Measurements from ENCODE around the gene SH3BP5L. TPM values are rescaled to one million over a fixed set of nuclear protein-coding genes. Genes with fewer than 3 reads are reported as not detected.
A peak's percentile ranks its signal among the peaks of the same experiment; 100 is the strongest.
"Not testable (repeated sequence)": the region's sequence is repeated elsewhere in the genome, so short reads cannot be mapped to it uniquely, and the experiment has no call there.

Gene SH3BP5L
- total and polyA plus RNA-seq, 5 experiments from 2014 or later: 1.6 to 29.9 (median 3.5) TPM

DNA sequence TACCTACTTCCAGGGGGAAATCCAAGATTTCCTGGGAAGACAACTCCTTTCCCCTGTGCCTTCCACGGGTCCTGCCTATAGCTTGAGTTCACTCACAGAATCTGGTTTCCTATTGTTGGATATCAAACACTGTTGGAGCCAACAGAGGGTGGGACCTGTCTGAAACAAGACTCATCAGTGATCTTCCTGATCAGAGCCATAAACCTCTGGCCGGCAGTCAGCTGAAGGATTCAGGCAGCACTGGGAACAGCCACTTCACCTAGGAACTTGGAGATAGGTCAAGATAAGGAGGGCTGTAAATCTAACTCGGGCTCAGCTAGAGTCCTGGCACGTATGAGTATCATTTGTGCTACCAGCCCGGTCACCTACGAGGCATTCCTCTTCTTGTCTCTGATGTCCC is 23.3 kb downstream of the SH3BP5L start:
- ATAC-seq (no peak), DNase-seq (no peak)
- POLR2A ChIA-PET: no interaction called here
- Mint-ChIP-seq H3K4me3 (no peak overlapping the region), H3K27ac (no peak overlapping the region), H3K4me1 (peaks cover 8 to 38% (median 18%) of the 10 kb centered on the region in 4 donors), H3K9me3 (no peaks in the 10 kb centered on the region), H3K36me3 (no peaks in the 10 kb centered on the region), H3K27me3 (peaks cover 8 to 49% (median 17%) of the 10 kb centered on the region in 5 donors)

DNA sequence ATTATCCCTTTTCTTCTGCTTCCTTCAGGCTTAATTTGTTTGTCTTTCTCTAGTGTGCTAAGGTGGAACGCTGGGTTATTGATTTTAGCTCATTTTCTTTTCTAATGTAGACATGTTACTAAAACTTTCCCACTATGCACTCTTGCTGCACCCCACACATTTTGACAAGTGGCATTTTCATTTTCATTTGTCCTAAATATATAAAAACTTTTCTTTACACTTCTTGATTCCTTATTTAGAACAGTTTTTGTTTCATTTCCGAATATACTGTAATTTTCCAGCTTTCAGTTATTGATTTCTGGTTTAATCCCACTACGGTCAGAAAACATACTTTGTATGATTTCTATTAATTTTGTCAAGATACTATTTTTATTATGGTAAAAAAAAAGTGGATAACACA is 25.3 kb downstream of the SH3BP5L start:
- H3K4me3 Mint-ChIP-seq: no peak overlapping the region
- H3K9me3 Mint-ChIP-seq: peaks cover 0 to 17% (median 6%) of the 10 kb centered on the region in 9 donors
- no peak overlapping the region for H3K27ac Mint-ChIP-seq
- peaks cover 0 to 6% (median 0%) of the 10 kb centered on the region in 3 donors for H3K36me3 Mint-ChIP-seq
- POLR2A ChIA-PET: no interaction called here
- no peak for DNase-seq
- no peak for ATAC-seq
- peaks cover 11 to 56% (median 20%) of the 10 kb centered on the region in 5 donors for H3K27me3 Mint-ChIP-seq
- peaks cover 5 to 20% (median 11%) of the 10 kb centered on the region in 4 donors for H3K4me1 Mint-ChIP-seq

DNA sequence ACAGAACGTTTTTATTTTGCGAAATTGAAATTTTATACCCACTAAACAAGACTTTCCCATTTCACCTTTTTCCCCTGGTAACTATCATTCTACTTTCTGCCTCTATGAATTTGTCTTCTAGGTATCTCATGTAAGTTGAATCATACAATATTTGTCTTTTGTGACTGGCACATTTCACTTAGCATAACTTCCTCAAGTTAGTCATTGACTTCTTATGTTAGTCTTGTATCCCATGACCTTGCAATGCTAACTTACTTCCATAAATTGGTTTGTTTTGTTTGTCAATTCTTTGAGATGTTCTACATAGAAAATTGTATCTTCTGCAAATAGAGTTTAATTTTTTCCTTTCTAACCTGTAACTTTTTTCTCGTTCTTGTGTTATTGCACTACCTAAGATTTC is 26.9 kb downstream of the SH3BP5L start:
- POLR2A ChIA-PET: interaction anchor here (1.2 kb wide), 1 partner anchor 10 kb away, joined by 3 read pairs; no protein-coding TSS in a partner anchor
- Mint-ChIP-seq H3K36me3 (peaks cover 0 to 17% (median 0%) of the 10 kb centered on the region in 3 donors), H3K27me3 (peaks cover 11 to 52% (median 18%) of the 10 kb centered on the region in 5 donors), H3K9me3 (peaks cover 0 to 32% (median 17%) of the 10 kb centered on the region in 9 donors), H3K27ac (no peak overlapping the region), H3K4me1 (peaks cover 0 to 10% (median 0%) of the 10 kb centered on the region in 4 donors), H3K4me3 (no peak overlapping the region)
- DNase-seq (no peak), ATAC-seq (no peak)

DNA sequence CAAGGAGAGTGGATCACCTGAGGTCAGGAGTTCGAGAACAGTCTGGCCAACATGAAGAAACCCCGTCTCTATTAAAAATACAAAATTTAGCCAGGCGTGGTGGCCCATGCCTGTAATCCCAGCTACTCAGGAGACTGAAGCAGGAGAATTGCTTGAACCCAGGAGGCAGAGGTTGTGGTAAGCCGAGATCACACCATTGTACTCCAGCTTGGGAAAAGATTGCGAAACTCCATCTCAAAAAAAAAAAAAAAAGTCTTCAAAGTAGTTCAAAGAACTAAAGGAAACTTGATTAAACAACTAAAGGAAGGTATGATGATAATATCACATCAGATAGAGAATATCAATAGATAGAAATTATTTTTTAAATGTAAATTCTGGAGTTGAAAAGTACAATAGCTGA is 31.1 kb downstream of the SH3BP5L start:
- ATAC-seq, H3K27ac Mint-ChIP-seq, DNase-seq, POLR2A ChIA-PET, H3K4me3 Mint-ChIP-seq: not testable (repeated sequence)
- H3K36me3 Mint-ChIP-seq: peaks cover 0 to 20% (median 0%) of the 10 kb centered on the region in 3 donors
- H3K9me3 Mint-ChIP-seq: peaks cover 3 to 48% (median 20%) of the 10 kb centered on the region in 9 donors
- H3K4me1 Mint-ChIP-seq: peaks cover 0 to 20% (median 0%) of the 10 kb centered on the region in 4 donors
- peaks cover 3 to 26% (median 7%) of the 10 kb centered on the region in 5 donors for H3K27me3 Mint-ChIP-seq

DNA sequence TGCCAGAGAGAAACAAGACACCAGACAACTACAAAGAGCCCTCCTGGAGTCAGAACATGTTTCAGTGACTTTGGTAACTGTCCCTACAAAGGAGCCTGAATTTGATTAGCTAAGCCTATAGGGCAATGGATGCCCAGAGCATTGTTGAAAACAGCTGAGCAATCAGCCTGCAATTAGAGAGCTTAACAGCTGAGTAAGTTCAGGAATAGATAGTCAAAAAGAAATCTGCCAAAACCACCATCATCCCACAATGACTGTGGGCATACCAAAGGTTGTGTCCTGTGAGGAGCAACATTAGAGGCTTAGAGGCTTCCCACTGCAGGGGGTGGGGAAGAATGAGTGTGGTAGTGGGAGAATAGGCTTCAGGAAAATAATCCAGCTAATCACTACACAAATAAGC is 32.1 kb downstream of the SH3BP5L start:
- POLR2A ChIA-PET: no interaction called here
- DNase-seq: no peak
- H3K27me3 Mint-ChIP-seq: peaks cover 2 to 18% (median 7%) of the 10 kb centered on the region in 5 donors
- H3K4me1 Mint-ChIP-seq: peaks cover 0 to 20% (median 0%) of the 10 kb centered on the region in 4 donors
- peaks cover 3 to 48% (median 20%) of the 10 kb centered on the region in 9 donors for H3K9me3 Mint-ChIP-seq
- H3K4me3 Mint-ChIP-seq: no peak overlapping the region
- ATAC-seq: no peak
- H3K27ac Mint-ChIP-seq: no peak overlapping the region
- peaks cover 0 to 20% (median 0%) of the 10 kb centered on the region in 3 donors for H3K36me3 Mint-ChIP-seq

DNA sequence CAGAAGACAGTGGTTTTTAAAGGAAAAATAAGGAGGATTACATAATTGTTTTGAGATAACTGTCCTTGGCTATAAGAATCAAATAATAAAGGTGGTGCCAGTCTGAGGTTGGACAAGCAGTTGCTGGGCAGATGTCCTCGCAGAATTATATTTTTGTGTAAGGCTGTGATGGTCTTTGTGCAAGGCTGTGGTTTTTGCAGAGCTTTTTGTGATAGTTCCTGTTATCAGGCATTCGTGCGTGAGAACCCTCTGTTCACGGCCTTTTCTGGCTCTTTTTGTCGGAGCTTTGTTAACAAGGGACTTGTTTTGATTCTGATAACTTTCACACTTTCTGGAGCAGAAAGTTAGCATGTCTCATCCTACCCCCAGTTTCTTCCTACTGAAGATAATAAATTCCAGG is 33.4 kb downstream of the SH3BP5L start:
- ATAC-seq (no peak), DNase-seq (no peak)
- Mint-ChIP-seq H3K9me3 (peaks cover 3 to 48% (median 20%) of the 10 kb centered on the region in 9 donors), H3K27me3 (peaks cover 0 to 8% (median 3%) of the 10 kb centered on the region in 5 donors), H3K27ac (peak overlapping the region in 2 of 10 donors; percentile 17 to 22), H3K4me1 (peaks cover 0 to 20% (median 0%) of the 10 kb centered on the region in 4 donors), H3K36me3 (peaks cover 0 to 20% (median 0%) of the 10 kb centered on the region in 3 donors), H3K4me3 (no peak overlapping the region)
- POLR2A ChIA-PET: no interaction called here

DNA sequence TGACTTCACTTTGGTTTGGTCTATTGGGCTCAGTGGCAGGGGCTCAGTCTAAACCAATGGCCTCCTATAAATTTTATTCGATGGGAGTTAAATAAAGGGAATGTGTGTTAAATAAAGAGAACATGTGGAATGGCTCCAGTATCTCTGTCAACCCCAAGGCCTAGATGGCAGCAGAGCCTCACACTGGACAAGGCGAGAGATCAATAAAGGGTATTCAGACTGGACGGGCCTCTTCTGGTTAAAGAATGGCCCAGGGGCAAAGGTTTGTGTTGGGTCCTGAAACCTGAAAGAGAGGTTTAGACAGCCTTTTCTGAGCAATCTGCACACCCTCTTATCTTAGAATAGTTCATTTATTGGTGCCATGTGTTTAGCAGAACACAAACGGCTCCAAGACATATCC is 34.7 kb downstream of the SH3BP5L start:
- Mint-ChIP-seq H3K27ac (no peak overlapping the region), H3K36me3 (peaks cover 0 to 14% (median 0%) of the 10 kb centered on the region in 3 donors), H3K4me3 (no peak overlapping the region), H3K9me3 (peaks cover 3 to 37% (median 20%) of the 10 kb centered on the region in 9 donors), H3K4me1 (peaks cover 0 to 27% (median 1%) of the 10 kb centered on the region in 4 donors), H3K27me3 (peaks cover 0 to 5% (median under 1%) of the 10 kb centered on the region in 5 donors)
- DNase-seq (no peak), ATAC-seq (no peak)
- POLR2A ChIA-PET: no interaction called here

DNA sequence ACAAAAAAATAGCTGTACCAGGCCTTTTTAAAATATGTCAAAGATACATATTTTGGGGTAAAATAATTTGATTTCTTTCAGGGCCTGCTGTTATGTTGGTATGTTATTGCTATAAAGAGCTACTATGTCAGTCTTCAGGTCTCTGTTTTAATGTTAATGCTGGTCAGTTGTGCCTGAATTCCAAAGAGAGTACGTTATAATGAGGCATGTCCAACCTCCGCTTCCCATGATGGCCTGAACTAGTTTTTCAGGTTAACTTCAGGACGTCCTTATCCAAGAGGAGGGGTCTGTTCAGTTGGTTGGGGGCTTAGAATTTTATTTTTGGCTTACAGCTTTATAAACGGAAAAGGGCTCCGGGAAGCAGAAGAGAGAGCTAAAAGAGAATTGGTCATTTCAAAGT is 35.3 kb downstream of the SH3BP5L start:
- DNase-seq: no peak
- POLR2A ChIA-PET: no interaction called here
- peaks cover 0 to 32% (median 1%) of the 10 kb centered on the region in 4 donors for H3K4me1 Mint-ChIP-seq

DNA sequence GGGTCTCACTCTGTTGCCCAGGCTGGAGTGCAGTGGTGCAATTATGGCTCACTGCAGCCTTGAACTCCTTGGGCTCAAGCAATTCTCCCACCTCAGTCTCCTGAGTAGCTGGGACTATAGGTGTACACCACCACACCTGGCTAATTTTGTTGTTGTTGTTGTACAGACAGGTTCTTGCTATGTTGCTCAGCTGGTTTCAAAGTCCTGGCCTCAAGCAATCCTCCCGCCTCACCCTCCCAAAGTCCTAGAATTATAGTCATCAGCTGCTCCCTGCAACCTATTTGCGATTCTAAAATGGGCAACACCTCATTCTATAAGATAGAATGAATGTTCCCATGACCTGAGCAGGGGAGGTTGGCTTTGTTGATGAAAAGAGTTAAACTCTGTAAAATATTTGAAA is 36.4 kb downstream of the SH3BP5L start:
- not testable (repeated sequence) for H3K27me3 Mint-ChIP-seq, H3K27ac Mint-ChIP-seq, ATAC-seq, DNase-seq, H3K36me3 Mint-ChIP-seq, H3K4me3 Mint-ChIP-seq
- POLR2A ChIA-PET: interaction anchor here (1.2 kb wide), 1 partner anchor 10 kb away, joined by 3 read pairs; no protein-coding TSS in a partner anchor
- peaks cover 3 to 21% (median 9%) of the 10 kb centered on the region in 9 donors for H3K9me3 Mint-ChIP-seq
- H3K4me1 Mint-ChIP-seq: peaks cover 0 to 35% (median 1%) of the 10 kb centered on the region in 4 donors

More for the DNA sequence above, 35.3 kb downstream of the SH3BP5L start:
- no peak for ATAC-seq
- Mint-ChIP-seq H3K27ac (no peak overlapping the region), H3K9me3 (peaks cover 3 to 31% (median 20%) of the 10 kb centered on the region in 9 donors), H3K4me3 (no peak overlapping the region), H3K36me3 (peaks cover 0 to 14% (median 0%) of the 10 kb centered on the region in 3 donors), H3K27me3 (peaks cover 0 to 5% (median 0%) of the 10 kb centered on the region in 5 donors)

DNA sequence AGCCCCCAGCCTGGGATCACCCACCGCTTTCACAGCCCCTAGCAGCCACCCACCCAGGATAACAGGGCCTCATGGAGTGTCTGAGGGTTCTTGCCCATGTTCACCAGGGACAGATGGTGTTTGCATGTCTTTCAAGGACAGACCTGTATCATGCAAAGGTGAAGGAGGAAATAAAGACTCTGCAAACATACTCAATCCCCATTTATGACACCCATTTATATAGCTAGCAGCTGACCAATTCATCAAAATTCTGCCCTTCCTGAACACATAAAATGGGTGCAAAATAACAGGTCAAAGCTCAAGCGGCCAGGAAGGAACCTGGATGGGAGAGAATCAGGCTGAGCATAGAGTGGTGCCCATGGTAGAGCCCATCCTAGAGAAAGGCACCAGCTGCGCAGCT is 37.4 kb downstream of the SH3BP5L start:
- no peak overlapping the region for H3K4me3 Mint-ChIP-seq
- ATAC-seq (no peak), DNase-seq (no peak)
- H3K9me3 Mint-ChIP-seq: peaks cover 0 to 11% (median 3%) of the 10 kb centered on the region in 9 donors
- peaks cover 0 to 8% (median 5%) of the 10 kb centered on the region in 5 donors for H3K27me3 Mint-ChIP-seq
- H3K36me3 Mint-ChIP-seq: no peaks in the 10 kb centered on the region
- peaks cover 0 to 32% (median 1%) of the 10 kb centered on the region in 4 donors for H3K4me1 Mint-ChIP-seq
- no peak overlapping the region for H3K27ac Mint-ChIP-seq
- POLR2A ChIA-PET: interaction anchor here (1.2 kb wide), 1 partner anchor 11 kb away, joined by 3 read pairs; no protein-coding TSS in a partner anchor

DNA sequence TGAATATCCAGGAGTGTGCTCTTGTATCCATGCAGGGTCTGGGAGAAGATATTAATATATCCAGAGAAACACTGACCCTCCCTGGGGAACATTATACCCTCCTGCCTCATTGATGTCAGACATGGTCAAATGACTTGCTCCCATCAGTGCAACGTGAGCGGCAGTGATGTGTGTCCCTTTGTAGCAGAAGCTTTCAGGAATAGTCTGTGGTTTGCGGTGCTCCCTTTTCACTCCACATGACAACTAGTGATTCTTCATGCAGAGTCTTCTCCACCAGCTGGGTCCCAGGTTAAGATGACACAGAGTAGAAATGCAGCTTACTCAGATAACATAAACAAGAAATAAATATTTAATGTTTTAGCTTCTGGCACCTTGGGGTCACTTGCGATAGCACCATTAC is 38.3 kb downstream of the SH3BP5L start:
- POLR2A ChIA-PET: no interaction called here
- DNase-seq: no peak
- Mint-ChIP-seq H3K9me3 (peaks cover 0 to 2% (median 0%) of the 10 kb centered on the region in 9 donors), H3K4me3 (no peak overlapping the region), H3K27me3 (peaks cover 0 to 13% (median 6%) of the 10 kb centered on the region in 5 donors), H3K27ac (no peak overlapping the region), H3K4me1 (peaks cover 0 to 27% (median 1%) of the 10 kb centered on the region in 4 donors), H3K36me3 (no peaks in the 10 kb centered on the region)
- ATAC-seq: no peak

DNA sequence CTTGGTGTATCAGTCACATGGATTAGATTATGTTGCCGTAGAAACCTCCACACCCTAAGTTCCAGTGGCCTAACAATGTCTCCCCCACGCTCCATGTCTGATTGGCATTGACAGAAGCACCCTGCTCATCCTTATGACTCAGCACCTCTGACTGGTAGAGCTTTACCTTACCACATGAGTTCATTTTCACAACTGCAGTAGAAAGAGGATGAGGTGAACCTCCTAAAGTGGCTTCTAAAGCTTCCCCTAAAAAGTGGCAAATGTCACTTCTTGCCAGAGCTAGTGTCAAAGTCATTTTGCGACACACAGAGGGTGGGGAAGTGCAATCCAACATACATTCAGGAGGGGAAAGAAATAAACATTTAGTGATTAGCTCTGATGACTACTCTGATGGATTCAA is 39.6 kb downstream of the SH3BP5L start:
- DNase-seq (no peak), ATAC-seq (no peak)
- H3K4me3 Mint-ChIP-seq: no peak overlapping the region
- H3K27ac Mint-ChIP-seq: no peak overlapping the region
- H3K27me3 Mint-ChIP-seq: peaks cover 4 to 24% (median 15%) of the 10 kb centered on the region in 5 donors
- peaks cover 0 to 8% (median 7%) of the 10 kb centered on the region in 3 donors for H3K36me3 Mint-ChIP-seq
- POLR2A ChIA-PET: no interaction called here
- H3K4me1 Mint-ChIP-seq: peaks cover 0 to 20% (median 1%) of the 10 kb centered on the region in 4 donors
- H3K9me3 Mint-ChIP-seq: peaks cover 0 to 9% (median 4%) of the 10 kb centered on the region in 9 donors

DNA sequence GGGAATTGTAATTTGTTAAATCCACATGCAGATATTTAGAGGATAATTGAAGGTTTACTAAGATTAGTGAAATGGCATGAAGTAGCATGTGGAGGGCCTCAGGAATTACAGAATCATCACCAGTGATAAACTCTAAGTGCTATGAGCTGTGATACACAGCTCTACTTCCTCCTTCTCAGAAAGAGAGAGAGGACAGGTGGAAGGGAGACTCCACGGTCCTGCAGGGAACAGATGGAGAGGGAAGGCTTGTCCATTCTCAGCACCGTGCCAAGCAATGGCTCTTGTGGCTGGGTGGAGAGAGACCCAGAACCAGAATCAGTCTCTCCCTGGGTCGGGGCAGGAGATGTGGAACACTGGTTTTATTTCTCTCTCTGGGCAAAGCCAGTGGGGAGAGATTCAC is 42.3 kb downstream of the SH3BP5L start:
- no peak overlapping the region for H3K27ac Mint-ChIP-seq
- H3K4me3 Mint-ChIP-seq: no peak overlapping the region
- ATAC-seq (no peak), DNase-seq (no peak)
- H3K36me3 Mint-ChIP-seq: peaks cover 0 to 21% (median 9%) of the 10 kb centered on the region in 3 donors
- H3K27me3 Mint-ChIP-seq: peaks cover 11 to 34% (median 15%) of the 10 kb centered on the region in 5 donors
- H3K9me3 Mint-ChIP-seq: peaks cover 0 to 32% (median 12%) of the 10 kb centered on the region in 9 donors
- peaks cover 0 to 18% (median 1%) of the 10 kb centered on the region in 4 donors for H3K4me1 Mint-ChIP-seq
- POLR2A ChIA-PET: no interaction called here

Measured in naive thymus-derived CD8-positive, alpha-beta T cell (primary cell).